H1 (cell line): ENCODE measurements around the gene AP1M2. TPM values are rescaled to one million over a fixed set of nuclear protein-coding genes. Genes with fewer than 3 reads are reported as not detected.

Source experiments
- CTCF ChIA-PET: fragments of 300-600 bp; sonication (Branson Sonifier 250); formaldehyde crosslinking; loops from one replicate; lab custom pipeline; 2021; ENCODE audit not compliant: partially characterized antibody; lab: Charles Lee
- POLR2A ChIA-PET: fragments of 300-600 bp; sonication (Branson Sonifier 250); formaldehyde crosslinking; loops from one replicate; lab custom pipeline; 2021; ENCODE audit warnings: inconsistent platforms; ENCODE audit not compliant: partially characterized antibody; lab: Charles Lee
- DNase-seq, 2 experiments: peaks; one replicate each; pipeline versions ENCODE4 v3.0.0 to v3.0.0-alpha.2; 2010 to 2022; ENCODE audit warnings: low spot score in 2 of 2, low read depth in 1 of 2, mixed read lengths in 1 of 2
- FAIRE-seq: peaks from 2 replicates; lab custom pipeline; 2011; peaks lifted over from hg19 to GRCh38; lab: Jason Lieb, UNC
- H2AFZ ChIP-seq: 2 replicates; pipeline ENCODE4 v1.8.1; 2012; ENCODE audit warnings: low read length, inconsistent platforms
- H2AK5ac ChIP-seq: 2 replicates; pipeline ENCODE4 v1.6.1; 2013; ENCODE audit warnings: low read depth, low read length
- H2BK120ac ChIP-seq: replicated peaks from 2 replicates; pipeline ENCODE3; 2013; ENCODE audit warnings: low read depth, low read length, inconsistent platforms
- H2BK12ac ChIP-seq: 2 replicates; pipeline ENCODE4 v1.6.1; 2013; ENCODE audit warnings: low read depth, low read length
- H2BK15ac ChIP-seq: 2 replicates; pipeline ENCODE4 v1.6.1; 2013; ENCODE audit warnings: low read length
- H2BK20ac ChIP-seq: 2 replicates; pipeline ENCODE4 v1.6.1; 2013; ENCODE audit warnings: low read length
- H2BK5ac ChIP-seq: 2 replicates; pipeline ENCODE4 v1.6.1; 2013; ENCODE audit warnings: low read depth, low read length
- H3K14ac ChIP-seq: 2 replicates; pipeline ENCODE4 v1.6.1; 2013; ENCODE audit warnings: inconsistent platforms; ENCODE audit not compliant: insufficient read length
- H3K18ac ChIP-seq: 2 replicates; pipeline ENCODE4 v1.6.1; 2013; ENCODE audit warnings: low read length; ENCODE audit errors: extremely low read depth
- H3K23ac ChIP-seq: 2 replicates; pipeline ENCODE4 v1.6.1; 2013; ENCODE audit warnings: inconsistent platforms; ENCODE audit not compliant: insufficient read length
- H3K23me2 ChIP-seq: 2 replicates; pipeline ENCODE4 v1.6.1; 2013; ENCODE audit warnings: low read depth, low read length
- H3K27ac ChIP-seq: 2 replicates; pipeline ENCODE4 v1.6.1; 2011; ENCODE audit warnings: low read depth, low read length, inconsistent platforms
- H3K27me3 ChIP-seq, 4 experiments: replicated peaks in 1 of 4; 1 replicate in 1 of 4; 2 replicates in 3 of 4; pipeline versions ENCODE4 v1.6.1 to v1.8.1; 2011 to 2013; ENCODE audit warnings: low read length in 3 of 4, mild to moderate bottlenecking in 3 of 4, inconsistent platforms in 2 of 4, mixed read lengths in 2 of 4, moderate library complexity in 1 of 4; ENCODE audit not compliant: control insufficient read depth in 3 of 4, insufficient read depth in 3 of 4; ENCODE audit errors: extremely low read depth in 1 of 4
- H3K36me3 ChIP-seq, 4 experiments: 2 replicates each; pipeline versions ENCODE4 v1.6.1 to v1.8.1; 2011 to 2013; ENCODE audit warnings: mild to moderate bottlenecking in 4 of 4, low read length in 3 of 4, moderate library complexity in 2 of 4, control low read depth in 1 of 4, inconsistent platforms in 1 of 4; ENCODE audit not compliant: insufficient read depth in 4 of 4, control insufficient read depth in 2 of 4
- H3K4ac ChIP-seq: replicated peaks from 2 replicates; pipeline ENCODE3; 2013; ENCODE audit warnings: low read length, low read depth, mixed read lengths, inconsistent platforms; ENCODE audit not compliant: insufficient read length
- H3K4me1 ChIP-seq, 4 experiments: replicated peaks in 1 of 4; 1 replicate in 1 of 4; 2 replicates in 3 of 4; pipeline versions ENCODE4 v1.6.1 to v1.8.1; 2011 to 2013; ENCODE audit warnings: low read length in 3 of 4, inconsistent platforms in 2 of 4, mixed read lengths in 1 of 4; ENCODE audit not compliant: insufficient read depth in 4 of 4, control insufficient read depth in 3 of 4
- H3K4me2 ChIP-seq, 2 experiments: 2 replicates each; pipeline versions ENCODE4 v1.6.1 to v1.8.1; 2011 to 2013; ENCODE audit warnings: low read depth in 2 of 2, low read length in 2 of 2, control low read depth in 1 of 2, inconsistent platforms in 1 of 2, mild to moderate bottlenecking in 1 of 2; ENCODE audit not compliant: insufficient read depth in 1 of 2
- H3K4me3 ChIP-seq, 4 experiments: fragments of 200-600, 300-600 bp in 1 of 4; sonication (generic), shearing (Covaris generic), sonication (Bioruptor Twin) in 1 of 4; 2 replicates each; pipeline versions ENCODE4 v1.5.1 to v1.8.1; 2011 to 2016; ENCODE audit warnings: low read length in 4 of 4, low read depth in 3 of 4, control low read depth in 2 of 4, inconsistent platforms in 2 of 4, mild to moderate bottlenecking in 2 of 4, mixed read lengths in 1 of 4, moderate library complexity in 1 of 4; ENCODE audit not compliant: insufficient read depth in 2 of 4; ENCODE audit errors: extremely low read depth in 1 of 4
- H3K56ac ChIP-seq: replicated peaks from 2 replicates; pipeline ENCODE3; 2013; ENCODE audit warnings: low read depth, mild to moderate bottlenecking, mixed read lengths, low read length, inconsistent platforms; ENCODE audit not compliant: insufficient read length
- H3K79me1 ChIP-seq: 2 replicates; pipeline ENCODE4 v1.6.1; 2013; ENCODE audit warnings: low read depth, low read length, control low read depth
- H3K79me2 ChIP-seq, 2 experiments: 2 replicates each; pipeline versions ENCODE4 v1.6.1 to v1.8.1; 2012 to 2013; ENCODE audit warnings: low read length in 2 of 2, mild to moderate bottlenecking in 2 of 2, inconsistent platforms in 1 of 2; ENCODE audit not compliant: insufficient read depth in 2 of 2, control insufficient read depth in 1 of 2
- H3K9ac ChIP-seq, 4 experiments: replicated peaks in 1 of 4; 1 replicate in 1 of 4; 2 replicates in 3 of 4; pipeline versions ENCODE4 v1.6.1 to v1.8.1; 2011 to 2013; ENCODE audit warnings: low read depth in 3 of 4, low read length in 3 of 4, control low read depth in 2 of 4, mild to moderate bottlenecking in 2 of 4, moderate library complexity in 2 of 4, inconsistent platforms in 1 of 4; ENCODE audit errors: extremely low read depth in 1 of 4
- H3K9me3 ChIP-seq, 2 experiments: 2 replicates each; pipeline versions ENCODE4 v1.6.1 to v1.8.1; 2012 to 2013; ENCODE audit warnings: mild to moderate bottlenecking in 2 of 2, moderate library complexity in 2 of 2, control low read depth in 1 of 2, inconsistent platforms in 1 of 2, low read depth in 1 of 2, low read length in 1 of 2, mixed read lengths in 1 of 2; ENCODE audit not compliant: insufficient read depth in 2 of 2
- H4K20me1 ChIP-seq, 2 experiments: replicated peaks in 1 of 2; 2 replicates each; pipeline versions ENCODE3 to v1.8.1; 2011 to 2013; ENCODE audit warnings: inconsistent platforms in 2 of 2, low read length in 2 of 2, mild to moderate bottlenecking in 1 of 2; ENCODE audit not compliant: insufficient read depth in 2 of 2, control insufficient read depth in 1 of 2
- H4K5ac ChIP-seq: 2 replicates; pipeline ENCODE4 v1.6.1; 2013; ENCODE audit warnings: low read length, low read depth, mixed read lengths, inconsistent platforms; ENCODE audit not compliant: insufficient read length
- H4K8ac ChIP-seq: 2 replicates; pipeline ENCODE4 v1.8.0; 2013; ENCODE audit warnings: mild to moderate bottlenecking, moderate library complexity, low read length, inconsistent platforms; ENCODE audit not compliant: insufficient read depth; ENCODE audit errors: extremely low read depth
- H4K91ac ChIP-seq: replicated peaks from 2 replicates; pipeline ENCODE3; 2013; ENCODE audit warnings: low read length, mixed read lengths, inconsistent platforms; ENCODE audit not compliant: insufficient read length
- CBX5 ChIP-seq: fragments of 300-800, 300-1000 bp; sonication (generic); IDR thresholded peaks from 2 replicates; pipeline ENCODE4 v1.7.1; 2016; ENCODE audit warnings: antibody characterized with exemption, low read length, low read depth
- CBX8 ChIP-seq: fragments of 300-800, 300-1000 bp; sonication (generic); IDR thresholded peaks from 2 replicates; pipeline ENCODE4 v1.7.1; 2016; ENCODE audit warnings: low read depth, low read length, borderline replicate concordance
- JUN ChIP-seq: IDR thresholded peaks from 2 replicates; pipeline ENCODE4 v1.6.1; 2011; ENCODE audit warnings: low read depth, mild to moderate bottlenecking, improper control_type of control experiment, low read length
- KDM1A ChIP-seq: fragments of 200-600, 300-600 bp; sonication (generic); IDR thresholded peaks from 2 replicates; pipeline ENCODE4 v1.7.1; 2016; ENCODE audit warnings: mild to moderate bottlenecking, low read length, borderline replicate concordance
- KDM5A ChIP-seq: fragments of 200-600 bp; IDR thresholded peaks from 2 replicates; pipeline ENCODE4 v1.7.1; 2012; ENCODE audit warnings: mild to moderate bottlenecking, low read length, inconsistent platforms, mixed read lengths
- MAX ChIP-seq: IDR thresholded peaks from 2 replicates; pipeline ENCODE4 v1.6.1; 2012; ENCODE audit warnings: inconsistent platforms
- POLR2A ChIP-seq, 2 experiments: IDR thresholded peaks; 1 replicate in 1 of 2; 2 replicates in 1 of 2; pipeline ENCODE4 v1.6.1; 2011; ENCODE audit warnings: low read depth in 2 of 2, low read length in 2 of 2, mild to moderate bottlenecking in 2 of 2; ENCODE audit errors: control extremely low read depth in 1 of 2
- RBBP5 ChIP-seq: IDR thresholded peaks from 2 replicates; pipeline ENCODE4 v1.7.1; 2012; ENCODE audit warnings: low read depth, mild to moderate bottlenecking, inconsistent platforms, low read length, moderate library complexity, borderline replicate concordance
- SP2 ChIP-seq: IDR thresholded peaks from 2 replicates; pipeline ENCODE4 v1.6.1; 2012; ENCODE audit warnings: mild to moderate bottlenecking, low read length, inconsistent platforms
- TBP ChIP-seq: IDR thresholded peaks from 2 replicates; pipeline ENCODE4 v1.6.1; 2011; ENCODE audit warnings: low read depth, low read length, improper control_type of control experiment
- TEAD4 ChIP-seq: IDR thresholded peaks from 2 replicates; pipeline ENCODE4 v1.6.1; 2012; ENCODE audit warnings: low read depth, low read length, inconsistent platforms, mixed read lengths
- WGBS, 2 experiments: shearing (Covaris generic) in 1 of 2; methylation state at CpG; one replicate each; pipeline versions ENCODE4 v1.1.6 to v1.1.7; 2013 to 2015; ENCODE audit warnings: low lambda C conversion rate in 2 of 2, mixed read lengths in 2 of 2, inconsistent platforms in 1 of 2, low coverage in 1 of 2, missing lambda C conversion rate in 1 of 2; ENCODE audit not compliant: insufficient replicate concordance in 2 of 2, insufficient coverage in 1 of 2, insufficient read length in 1 of 2; ENCODE audit errors: extremely low coverage in 1 of 2, missing lambda C conversion rate in 1 of 2; 5-methylcytosine and 5-hydroxymethylcytosine counted together
- polyA plus RNA-seq, 7 experiments: library from polyadenylated mRNA; depleted of rRNA in 3 of 7; stranded (reverse) in 5 of 7; unstranded in 2 of 7; fragments of >200 nt in 5 of 7; fragments of 200-250 nt in 2 of 7; gene quantifications; 1 replicate in 5 of 7; 2 replicates in 1 of 7; 4 replicates in 1 of 7; pipeline versions ENCODE4 v1.2.1 to v1.2.3, GENCODE V29; 2011 to 2013; ENCODE audit warnings: missing spikeins in 2 of 7, mixed read lengths in 2 of 7
- total RNA-seq: library from RNA; stranded (reverse); fragmentation: NEBNext Ultra II Directional; extraction: Animal tissue kit (Norgen Biotek cat#: 25700); gene quantifications from 2 replicates; pipeline ENCODE4 v1.2.1, GENCODE V29; 2021

Gene AP1M2
- total and polyA plus RNA-seq, 2 of the 8 experiments (the other 6 are each of a cell fraction or from before 2014, with no cell fraction given): 140 to 161 TPM

GRCh38 chr19:10557603-10558197 lies 29.4 kb downstream of the AP1M2 start:
- no peak overlapping the region for H3K4me2 ChIP-seq
- no peak overlapping the region for H2AK5ac ChIP-seq
- ChIA-PET CTCF (interaction anchor here (0.5 to 0.6 kb wide), 2 partner anchors 49 to 285 kb away, joined by 3 to 4 read pairs; no protein-coding TSS in a partner anchor), POLR2A (interaction anchor here (0.6 to 2.4 kb wide), 5 partner anchors 11 to 100 kb away, joined by 3 to 6 read pairs (median 4); no protein-coding TSS in a partner anchor)
- H3K4me3 ChIP-seq: no peak overlapping the region
- H4K20me1 ChIP-seq: peaks cover 6 to 21% of the 10 kb centered on the region in 2 experiments
- no peak overlapping the region for H3K4ac ChIP-seq
- no peak overlapping the region for H2BK120ac ChIP-seq
- H3K36me3 ChIP-seq: peaks cover 20 to 84% (median 61%) of the 10 kb centered on the region in 4 experiments
- no peaks in the 10 kb centered on the region for H3K79me2 ChIP-seq
- H4K91ac ChIP-seq: no peak overlapping the region
- H2BK5ac ChIP-seq: no peak overlapping the region
- no peak overlapping the region for H3K18ac ChIP-seq
- no peak overlapping the region for H2AFZ ChIP-seq
- no peaks in the 10 kb centered on the region for H3K9me3 ChIP-seq
- H3K27me3 ChIP-seq: no peaks in the 10 kb centered on the region
- H3K14ac ChIP-seq: no peak overlapping the region
- H3K27ac ChIP-seq: no peak overlapping the region
- TF ChIP-seq RBBP5 (no peak), SP2 (no peak), POLR2A (IDR thresholded peaks at IDR 0.05; ENCODE audit: control extremely low read depth in 1 of 2, low read depth in 2 of 2, low read length in 2 of 2) (no peak), CBX8 (no peak), TEAD4 (no peak), TBP (no peak), KDM5A (no peak), KDM1A (no peak), JUN (no peak), MAX (no peak), CBX5 (no peak)
- no peak overlapping the region for H2BK20ac ChIP-seq
- H3K4me1 ChIP-seq: no peaks in the 10 kb centered on the region
- no peak overlapping the region; the same call in 1 of the 2 replicates for H4K8ac ChIP-seq
- H3K56ac ChIP-seq: no peak overlapping the region
- no peak overlapping the region for H4K5ac ChIP-seq
- H3K23me2 ChIP-seq: no peaks in the 10 kb centered on the region
- no peaks in the 10 kb centered on the region for H3K79me1 ChIP-seq
- H2BK15ac ChIP-seq: no peak overlapping the region
- 93% methylated on average over 23 of the region's 33 CpGs; no CpG with 5 or more reads in 1 of the 2 experiments for WGBS, 2 experiments
- H3K9ac ChIP-seq: no peak overlapping the region
- FAIRE-seq (no peak), DNase-seq (no peak)
- H2BK12ac ChIP-seq: no peak overlapping the region
- H3K23ac ChIP-seq: no peak overlapping the region
